Measurements from ENCODE around the gene ITLN1.

The ITLN1 gene

GRCh38 chr1:160853754-160854153 lies 31.2 kb downstream of the ITLN1 start:
- no peak overlapping the region for H3K27ac ChIP-seq
- no peak for TF ChIP-seq ZFX (IDR thresholded peaks at IDR 0.05; ENCODE audit: borderline replicate concordance)
- TF ChIP-seq, protein P1, sequence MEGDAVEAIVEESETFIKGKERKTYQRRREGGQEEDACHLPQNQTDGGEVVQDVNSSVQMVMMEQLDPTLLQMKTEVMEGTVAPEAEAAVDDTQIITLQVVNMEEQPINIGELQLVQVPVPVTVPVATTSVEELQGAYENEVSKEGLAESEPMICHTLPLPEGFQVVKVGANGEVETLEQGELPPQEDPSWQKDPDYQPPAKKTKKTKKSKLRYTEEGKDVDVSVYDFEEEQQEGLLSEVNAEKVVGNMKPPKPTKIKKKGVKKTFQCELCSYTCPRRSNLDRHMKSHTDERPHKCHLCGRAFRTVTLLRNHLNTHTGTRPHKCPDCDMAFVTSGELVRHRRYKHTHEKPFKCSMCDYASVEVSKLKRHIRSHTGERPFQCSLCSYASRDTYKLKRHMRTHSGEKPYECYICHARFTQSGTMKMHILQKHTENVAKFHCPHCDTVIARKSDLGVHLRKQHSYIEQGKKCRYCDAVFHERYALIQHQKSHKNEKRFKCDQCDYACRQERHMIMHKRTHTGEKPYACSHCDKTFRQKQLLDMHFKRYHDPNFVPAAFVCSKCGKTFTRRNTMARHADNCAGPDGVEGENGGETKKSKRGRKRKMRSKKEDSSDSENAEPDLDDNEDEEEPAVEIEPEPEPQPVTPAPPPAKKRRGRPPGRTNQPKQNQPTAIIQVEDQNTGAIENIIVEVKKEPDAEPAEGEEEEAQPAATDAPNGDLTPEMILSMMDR (IDR thresholded peaks at IDR 0.05): no peak

DNA sequence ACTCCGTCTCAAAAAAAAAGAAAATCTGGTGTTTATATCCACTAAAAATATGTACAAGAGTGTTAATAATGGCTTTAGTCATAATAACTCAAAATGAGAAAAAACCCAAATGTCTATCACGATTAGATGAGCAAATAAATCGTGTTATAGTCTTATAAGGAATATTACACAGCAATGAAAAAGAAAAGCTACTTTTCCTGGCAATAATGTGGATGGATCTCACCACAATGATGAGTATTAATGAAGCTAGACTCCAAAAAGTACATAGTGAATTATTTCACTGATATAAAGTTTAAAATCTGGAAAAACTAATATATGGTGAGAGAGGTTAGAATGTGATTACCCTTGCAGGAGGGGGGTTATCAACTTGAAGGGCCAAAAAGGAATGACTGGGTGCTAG lies 32.0 kb downstream of the ITLN1 start:
- TF ChIP-seq, protein P1 (IDR thresholded peaks at IDR 0.05): no peak
- TF ChIP-seq ZFX (IDR thresholded peaks at IDR 0.05; ENCODE audit: borderline replicate concordance): no peak
- H3K27ac ChIP-seq: no peak overlapping the region

DNA sequence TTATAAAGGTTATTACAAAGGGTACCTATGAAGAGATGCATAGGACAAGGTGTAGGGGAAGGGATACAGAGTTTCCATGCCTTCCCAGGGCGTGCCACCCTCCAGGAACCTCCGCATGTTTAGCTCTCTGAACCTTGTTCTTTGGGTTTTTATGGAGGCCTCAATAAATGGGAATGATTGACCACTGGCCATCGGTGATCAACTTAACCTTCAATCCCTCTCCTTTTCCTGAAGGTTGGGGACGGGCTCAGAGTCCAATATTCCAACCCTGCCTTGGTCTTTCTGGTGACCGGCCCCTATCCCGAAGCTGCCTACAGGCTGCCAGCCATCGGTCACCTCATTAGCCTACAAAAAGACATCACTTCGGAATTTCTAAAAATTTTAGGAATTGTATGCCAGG lies 34.0 kb downstream of the ITLN1 start:
- TF ChIP-seq, protein P1 (IDR thresholded peaks at IDR 0.05): no peak
- TF ChIP-seq ZFX (IDR thresholded peaks at IDR 0.05; ENCODE audit: borderline replicate concordance): no peak
- H3K27ac ChIP-seq: no peak overlapping the region

- no peak for TF ChIP-seq ZFX (IDR thresholded peaks at IDR 0.05; ENCODE audit: borderline replicate concordance)
- TF ChIP-seq, protein P1 (IDR thresholded peaks at IDR 0.05): no peak
- H3K27ac ChIP-seq: no peak overlapping the region
Observed at GRCh38 chr1:160850541-160850940, 34.4 kb downstream of the ITLN1 start.

DNA sequence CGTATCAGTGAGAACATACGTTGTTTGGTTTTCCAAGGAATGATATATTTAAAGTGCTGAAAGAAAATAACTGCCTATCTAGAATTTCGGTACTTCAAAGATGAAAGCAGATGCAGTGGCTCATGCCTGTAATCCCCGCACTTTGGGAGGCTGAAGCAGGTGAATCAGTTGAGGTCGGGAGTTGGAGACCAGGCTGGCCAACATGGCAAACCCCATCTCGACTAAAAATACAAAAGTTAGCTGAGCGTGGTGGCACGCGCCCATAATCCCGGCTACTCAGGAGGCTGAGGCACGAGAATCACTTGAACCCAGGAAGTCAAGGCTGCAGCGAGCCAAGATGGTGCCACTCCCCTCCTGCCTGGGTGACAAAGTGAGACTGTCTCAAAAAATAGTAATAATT lies 38.7 kb downstream of the ITLN1 start:
- H3K27ac ChIP-seq: no peak overlapping the region
- no peak for TF ChIP-seq ZFX (IDR thresholded peaks at IDR 0.05; ENCODE audit: borderline replicate concordance)
- TF ChIP-seq, protein P1 (IDR thresholded peaks at IDR 0.05): no peak

DNA sequence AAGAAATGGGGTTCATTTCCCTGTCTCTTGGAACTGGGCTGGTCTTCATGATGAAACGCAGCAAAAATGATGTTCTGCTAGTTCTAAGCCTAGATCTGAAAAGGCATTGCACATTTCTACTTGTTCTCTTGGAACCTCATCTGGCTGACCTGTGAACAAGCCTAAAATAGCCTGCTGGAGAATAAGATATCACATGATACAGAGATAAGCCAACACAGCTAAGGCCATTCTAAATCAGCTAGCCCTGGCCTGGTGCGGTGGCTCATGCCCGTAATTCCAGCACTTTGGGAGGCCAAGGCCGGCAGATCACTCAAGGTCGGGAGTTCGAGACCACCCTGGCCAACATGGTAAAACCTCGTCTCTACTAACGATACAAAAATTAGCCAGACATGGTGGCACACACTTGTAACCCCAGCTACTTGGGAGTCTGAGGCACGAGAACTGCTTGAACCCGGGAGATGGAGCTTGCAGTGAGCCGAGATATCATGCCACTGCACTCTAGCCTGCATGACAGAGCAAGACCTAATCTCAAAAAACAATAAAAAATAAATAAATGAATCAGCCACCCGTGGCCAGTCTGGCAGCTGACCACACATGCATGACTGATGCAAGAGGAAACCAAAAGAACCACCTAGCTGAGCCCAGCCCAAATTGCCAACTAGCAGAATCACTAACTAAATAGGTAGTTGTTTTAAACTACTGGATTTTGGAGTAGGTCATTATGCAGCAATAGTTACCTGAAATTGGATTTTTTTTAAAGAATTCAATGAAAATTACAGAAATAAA lies 40.3 kb downstream of the ITLN1 start:
- TF ChIP-seq ZFX (IDR thresholded peaks at IDR 0.05; ENCODE audit: borderline replicate concordance): no peak
- TF ChIP-seq, protein P1 (IDR thresholded peaks at IDR 0.05): no peak
- H3K27ac ChIP-seq: no peak overlapping the region

DNA sequence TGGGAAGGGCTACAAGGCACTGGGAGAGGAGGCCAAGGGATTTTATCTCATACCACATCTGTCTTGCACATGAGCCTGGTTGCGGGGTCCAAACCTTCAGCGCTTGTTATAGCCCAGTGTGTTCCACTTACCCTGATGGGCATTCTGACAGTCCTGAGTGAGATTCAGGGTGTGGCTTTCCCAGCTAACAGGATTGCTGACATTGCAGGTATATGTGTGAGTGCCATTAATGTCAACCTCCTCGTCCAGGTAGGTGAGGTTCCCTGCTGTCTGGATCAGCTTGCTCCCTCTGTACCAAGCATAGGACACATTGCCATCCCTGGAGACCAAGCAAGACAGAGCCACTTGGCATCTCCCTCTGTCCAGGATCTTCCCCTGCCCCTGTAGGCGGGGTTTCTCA lies 43.9 kb downstream of the ITLN1 start:
- TF ChIP-seq, protein P1 (IDR thresholded peaks at IDR 0.05): no peak
- no peak for TF ChIP-seq ZFX (IDR thresholded peaks at IDR 0.05; ENCODE audit: borderline replicate concordance)
- H3K27ac ChIP-seq: no peak overlapping the region
